HL-60/S4 (cell line): Measurements from ENCODE around the gene PRPF18.

Experiments used
- in situ Hi-C: fragments of 300-500 bp; cut with MboI; formaldehyde crosslinking; loops from 2 replicates; pipeline ENCODE4 v1.14.3; 2022; ENCODE audit warnings: low sequenced_read_pairs

Gene PRPF18

DNA sequence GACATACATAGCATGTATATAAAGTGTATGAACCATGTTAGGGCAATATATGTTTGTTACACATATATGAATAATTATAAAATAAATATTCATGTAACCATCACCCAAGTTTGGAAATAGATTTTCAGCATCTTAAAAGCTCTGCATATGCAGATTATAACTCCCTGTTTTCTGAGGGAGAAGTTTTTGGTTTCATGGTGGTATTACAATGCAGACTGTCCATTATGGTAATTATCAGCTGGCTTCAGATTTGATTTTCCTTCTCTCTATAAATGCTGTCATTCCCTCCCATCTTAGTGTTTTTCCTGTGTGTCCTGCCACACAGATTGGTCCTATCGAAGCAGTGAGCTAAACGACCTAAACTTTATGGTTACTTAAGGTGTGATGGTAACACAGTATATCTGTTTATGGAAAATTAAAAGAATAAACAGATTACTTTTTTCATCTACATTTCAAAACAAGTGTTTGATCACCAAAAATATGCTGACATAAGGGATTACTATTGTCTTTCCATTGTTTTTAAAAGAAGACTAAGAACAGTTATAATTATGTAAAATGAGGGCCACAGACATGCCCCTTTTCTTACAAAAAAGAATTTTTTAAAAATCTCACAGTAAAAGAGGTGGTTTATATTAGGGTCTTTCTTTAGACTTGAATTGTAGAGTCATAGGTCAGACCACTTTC is 17.7 kb downstream of the PRPF18 start:
- in situ Hi-C loops, result no loop called here

DNA sequence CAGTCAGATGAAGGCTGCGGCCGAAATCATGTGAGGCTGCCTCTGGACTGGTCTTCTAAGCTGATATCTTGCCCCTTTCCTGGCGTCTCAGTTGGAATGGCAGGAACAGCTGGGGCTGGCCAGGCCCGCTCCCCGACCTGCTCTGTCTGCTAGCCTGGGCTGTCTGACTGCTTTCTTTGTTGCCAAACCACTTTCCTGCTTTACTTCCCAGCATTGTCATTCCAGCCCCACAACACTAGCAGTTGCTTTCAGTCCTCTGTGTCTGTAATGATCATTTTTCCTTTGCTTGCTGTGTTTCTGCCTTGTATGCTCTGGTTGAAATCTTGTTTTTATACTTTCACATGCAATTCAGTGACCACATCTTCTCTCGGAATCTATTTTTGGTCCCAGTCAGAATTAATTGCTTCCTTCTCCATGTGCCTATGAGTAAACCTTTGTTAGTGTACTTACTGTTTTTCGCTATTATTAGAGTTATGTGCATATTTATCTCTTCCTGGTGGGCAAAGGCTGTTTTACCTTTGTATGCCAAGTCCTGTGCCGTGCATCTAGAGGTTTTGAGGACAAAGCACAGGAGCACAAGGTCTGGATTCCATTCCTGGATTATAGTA is 21.6 kb downstream of the PRPF18 start:
- in situ Hi-C loops, result no loop called here

DNA sequence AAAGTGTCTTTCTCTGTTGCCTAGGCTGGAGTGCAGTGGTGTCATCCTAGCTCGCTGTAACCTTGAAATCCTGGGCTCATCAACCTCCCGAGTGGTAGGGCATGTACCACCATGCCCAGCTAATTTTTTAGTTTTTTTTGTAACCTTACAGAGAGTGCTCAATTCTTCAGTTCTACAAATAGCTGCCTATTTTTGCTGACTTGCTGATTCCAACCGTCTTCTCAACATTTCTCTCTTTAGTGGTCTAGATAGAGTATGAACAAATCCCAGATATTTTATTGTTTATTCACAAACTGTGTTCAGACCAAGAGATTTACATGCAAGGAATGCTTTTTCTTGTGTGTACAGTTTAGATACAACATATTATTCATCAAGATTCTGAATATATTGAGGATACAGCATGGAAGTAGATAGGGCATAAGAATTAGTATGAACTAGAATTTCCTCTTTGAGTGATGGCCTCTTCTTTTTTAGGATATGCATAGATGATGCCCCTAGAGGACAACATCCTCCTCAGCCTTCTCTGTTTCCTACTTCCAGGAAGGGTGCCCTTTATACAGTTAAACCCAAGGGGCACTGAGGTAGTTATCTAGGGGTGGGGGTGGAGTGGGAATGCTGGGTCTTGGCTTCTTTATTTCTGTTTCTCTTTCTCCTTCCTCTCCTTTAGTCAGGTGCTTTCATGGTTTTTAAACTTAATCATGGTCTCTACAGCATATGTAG is 26.0 kb downstream of the PRPF18 start:
- in situ Hi-C loops, result no loop called here

DNA sequence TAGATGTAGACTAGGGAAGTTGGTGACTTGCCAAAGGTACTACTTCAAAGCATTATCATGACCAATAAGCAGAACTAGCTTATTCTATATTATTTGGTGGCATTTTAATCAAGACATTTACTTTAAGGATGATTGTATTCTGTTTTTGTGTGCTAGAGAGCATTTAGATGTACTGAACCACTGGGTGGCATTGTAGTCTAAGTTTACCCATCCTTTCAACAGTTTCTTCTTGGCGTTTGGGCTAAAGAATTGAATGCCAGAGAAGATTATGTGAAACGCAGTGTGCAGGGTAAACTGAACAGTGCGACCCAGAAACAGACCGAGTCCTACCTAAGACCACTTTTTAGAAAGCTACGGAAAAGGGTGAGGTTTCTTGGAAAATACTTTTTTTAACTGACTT is 26.8 kb downstream of the PRPF18 start:
- in situ Hi-C loops, result no loop called here

DNA sequence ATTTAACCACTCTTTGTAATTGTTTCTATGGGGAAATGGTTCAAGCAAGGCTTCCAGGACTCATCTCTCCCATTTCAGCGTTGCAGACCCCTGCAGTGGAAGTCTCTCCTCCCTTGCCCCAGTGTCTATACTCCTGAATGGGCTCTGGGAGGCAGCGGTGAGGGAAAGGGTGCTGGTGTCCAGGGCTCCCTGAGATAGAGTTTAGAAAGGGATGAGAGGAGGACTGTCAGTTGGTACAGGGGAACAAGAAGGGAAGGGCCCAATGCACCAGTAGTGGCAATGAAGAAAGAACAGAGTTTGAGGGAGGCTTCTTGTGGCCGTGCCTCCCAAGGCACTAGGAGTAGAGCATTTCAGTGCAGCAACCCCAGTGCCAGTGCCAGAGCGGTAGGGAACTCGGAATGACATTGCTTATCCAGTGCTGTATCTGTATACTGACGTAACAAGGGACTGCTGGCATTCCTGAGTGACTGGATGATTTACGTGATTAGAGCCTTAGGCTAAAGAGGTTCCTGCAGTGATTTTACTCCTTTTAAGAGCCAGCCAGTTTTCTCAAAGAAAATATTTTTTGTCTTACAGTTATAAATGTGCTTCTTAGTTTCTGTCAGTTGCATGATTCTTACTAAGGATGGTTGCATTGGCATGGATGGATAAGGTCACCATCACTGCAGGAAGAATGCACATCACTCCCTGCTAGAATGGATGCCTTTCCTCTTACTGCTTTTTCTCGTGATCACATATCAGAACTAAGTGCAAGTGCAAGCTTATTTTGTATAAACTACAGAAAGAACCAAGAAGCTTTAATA is 28.0 kb downstream of the PRPF18 start:
- in situ Hi-C loops, result no loop called here

DNA sequence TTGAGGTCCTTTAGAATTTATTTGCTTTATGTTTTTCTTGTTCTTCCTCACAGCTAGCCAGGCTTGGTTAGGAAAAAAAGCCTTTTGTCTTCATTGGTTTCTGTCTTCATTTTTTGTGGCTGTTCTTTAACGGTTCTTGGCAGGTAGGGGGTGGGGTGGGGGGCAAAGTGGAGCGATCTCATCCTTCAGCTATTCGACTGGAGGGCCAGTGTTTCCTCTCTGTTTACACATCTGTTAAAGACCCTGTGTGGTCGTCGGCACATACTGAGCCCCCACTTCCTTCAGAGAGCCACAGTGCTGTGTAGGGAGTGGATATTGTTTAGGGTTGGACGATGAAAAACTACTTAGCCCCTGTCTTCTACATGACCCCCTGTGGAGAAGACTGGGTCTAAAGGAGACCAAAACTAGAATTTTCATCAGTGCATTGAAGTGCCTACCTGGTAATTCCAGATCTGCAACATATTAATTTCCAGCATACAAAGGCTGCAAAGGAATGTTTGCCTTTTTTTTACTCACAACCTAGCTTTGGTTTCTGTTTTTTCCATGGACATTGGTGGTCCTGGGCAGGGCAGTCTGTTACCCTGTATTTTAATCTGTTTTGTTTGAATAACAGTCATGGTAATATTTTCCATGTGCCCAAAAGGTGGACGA is 29.0 kb downstream of the PRPF18 start:
- in situ Hi-C loops, result no loop called here

DNA sequence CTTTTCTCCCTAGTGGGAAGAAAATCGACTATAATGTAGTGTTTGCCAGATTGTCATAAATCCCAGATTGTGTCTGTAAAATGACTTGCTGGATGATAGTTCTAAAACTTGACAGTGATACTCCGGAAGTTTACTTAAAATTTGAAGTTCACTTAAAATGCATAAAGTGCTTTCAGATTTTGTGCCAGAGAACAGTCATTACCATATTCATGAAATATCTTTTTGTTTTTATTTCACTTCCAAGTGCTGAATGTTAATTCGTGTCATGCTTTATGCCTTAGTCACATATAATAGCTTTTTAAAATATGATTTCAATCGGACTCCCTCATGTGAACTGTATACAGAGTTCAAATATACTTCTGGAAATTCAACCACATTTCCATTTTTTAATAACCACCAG is 30.4 kb downstream of the PRPF18 start:
- in situ Hi-C loops, result no loop called here

DNA sequence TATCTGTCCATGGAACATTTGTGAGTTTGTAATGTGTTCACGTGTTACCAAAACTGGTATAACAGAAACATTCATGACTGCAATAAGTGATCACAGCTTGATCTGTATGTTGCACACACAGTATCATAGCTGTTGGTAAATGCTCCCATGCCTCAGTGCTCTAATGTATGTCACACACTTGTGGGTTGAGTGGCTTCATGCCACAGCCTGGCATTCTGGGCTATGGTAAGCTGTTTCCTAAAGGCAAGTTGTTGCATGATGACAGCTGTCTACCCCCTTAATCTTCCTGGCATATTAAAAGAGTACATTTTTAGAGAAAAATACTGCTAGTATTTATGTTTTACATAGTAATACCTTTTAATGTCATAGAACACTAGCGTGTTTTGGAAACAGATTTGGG is 35.2 kb downstream of the PRPF18 start:
- in situ Hi-C loops, result no loop called here

DNA sequence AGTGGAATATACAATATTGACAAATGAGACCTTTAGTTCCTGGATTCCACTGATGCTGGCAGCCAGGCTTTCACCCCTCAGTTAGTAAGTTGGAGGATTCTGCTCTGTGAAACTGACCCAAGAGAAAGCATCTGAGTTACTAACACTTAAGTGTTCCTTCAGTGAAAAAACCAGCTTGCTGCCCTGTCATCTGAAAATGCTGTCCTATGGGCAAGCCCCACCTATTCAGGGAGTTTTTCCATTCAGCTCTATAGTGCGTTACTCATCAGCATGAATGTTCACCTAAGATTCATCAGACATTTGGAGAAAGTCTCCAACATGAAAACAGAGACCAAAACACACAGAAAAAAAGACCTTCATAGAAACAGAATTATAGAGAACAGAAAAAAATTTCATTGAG is 37.9 kb downstream of the PRPF18 start:
- in situ Hi-C loops, result no loop called here

DNA sequence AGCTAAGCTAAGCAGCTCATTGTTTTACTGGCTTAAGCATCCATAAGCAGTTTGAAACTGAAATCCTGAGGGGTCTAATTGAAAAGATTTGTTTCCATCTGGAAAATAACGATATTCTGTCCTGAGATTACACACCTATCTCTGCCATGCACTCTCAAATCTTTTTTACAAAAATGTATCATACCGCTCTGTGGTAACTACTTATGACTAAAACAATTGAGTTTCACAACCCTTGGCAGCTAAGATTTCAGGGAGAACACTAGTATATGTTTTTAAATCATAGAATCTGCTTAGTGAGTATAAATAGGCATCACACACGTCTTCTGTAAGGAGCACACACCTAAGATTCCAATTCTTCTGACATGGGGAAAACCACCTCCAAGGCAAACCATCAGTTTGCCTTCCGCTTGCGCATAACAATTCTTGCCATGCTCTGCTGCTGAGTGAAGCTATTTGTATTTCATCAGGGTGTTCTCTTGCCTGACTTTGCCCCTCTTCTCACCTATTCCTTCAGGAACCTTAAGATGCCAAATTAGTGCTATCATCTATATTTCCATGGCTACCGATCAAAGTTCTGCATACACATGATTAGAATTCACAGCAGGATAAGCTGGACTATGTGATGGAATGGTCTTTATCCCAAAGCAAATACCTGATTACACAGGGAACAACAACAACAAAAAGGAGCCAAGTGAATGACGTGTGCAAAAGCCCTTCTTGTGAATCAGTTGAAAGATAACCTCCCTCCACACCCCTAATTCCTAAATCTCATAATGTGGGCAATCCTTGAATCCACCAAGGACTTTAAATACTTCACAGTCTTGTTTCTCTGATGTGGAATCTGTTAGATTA is 40.9 kb downstream of the PRPF18 start:
- in situ Hi-C loops, result no loop called here

DNA sequence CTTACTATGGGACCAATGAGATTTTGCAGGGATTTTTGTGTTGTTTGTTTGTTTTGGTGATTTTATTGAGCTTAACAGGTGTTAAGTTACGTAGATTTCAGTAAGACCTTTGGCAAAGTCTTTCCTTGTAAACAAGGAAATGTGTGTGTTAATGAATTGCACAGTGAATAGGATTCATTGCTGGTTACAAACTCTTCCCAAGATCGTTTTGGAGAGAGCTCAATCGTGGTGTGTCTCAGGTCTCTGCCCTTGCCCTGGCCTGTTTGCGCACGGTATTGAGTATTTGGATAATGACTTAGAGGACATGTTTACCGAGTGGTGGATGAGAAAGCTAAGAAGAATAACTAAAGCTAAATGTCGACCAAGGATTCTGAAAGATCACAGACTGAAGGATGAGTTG is 41.9 kb downstream of the PRPF18 start:
- in situ Hi-C loops, result no loop called here

DNA sequence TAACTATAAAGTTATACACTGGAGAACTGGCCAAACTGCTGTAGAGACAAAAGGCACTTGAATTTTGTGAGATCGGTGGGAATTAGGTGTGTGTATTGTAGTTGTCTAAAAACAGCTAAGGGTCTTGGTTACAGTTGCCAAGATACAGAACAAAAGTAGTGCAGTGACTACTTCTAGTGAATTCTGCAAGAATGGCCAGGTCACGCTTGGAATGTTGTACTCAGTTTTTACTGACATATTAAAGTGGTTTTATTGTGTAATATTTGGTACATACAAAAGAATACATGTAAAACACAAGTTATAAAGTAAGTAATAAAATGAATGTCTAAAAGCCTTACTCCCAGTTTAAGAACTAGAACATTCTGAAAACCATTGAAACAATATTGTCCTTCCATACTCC is 42.4 kb downstream of the PRPF18 start:
- in situ Hi-C loops, result no loop called here

DNA sequence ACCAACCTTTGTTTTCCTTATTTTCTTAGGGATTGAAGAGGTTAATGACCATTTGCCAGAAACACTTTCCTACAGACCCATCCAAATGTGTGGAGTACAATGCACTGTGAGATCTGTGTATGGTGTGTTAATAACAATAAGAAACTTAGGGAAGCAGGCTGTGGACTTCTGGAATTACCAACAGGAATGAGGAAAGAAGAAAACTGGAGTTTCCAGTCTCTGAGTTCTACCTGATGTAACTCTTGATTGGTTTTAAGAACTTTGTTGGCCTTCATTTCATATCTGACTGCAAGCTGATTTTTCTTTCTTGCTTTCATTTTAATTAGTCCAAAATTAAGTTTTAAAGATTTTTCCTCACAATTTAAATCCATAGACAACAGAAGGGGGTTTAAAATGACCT is 43.5 kb downstream of the PRPF18 start:
- in situ Hi-C loops, result no loop called here

DNA sequence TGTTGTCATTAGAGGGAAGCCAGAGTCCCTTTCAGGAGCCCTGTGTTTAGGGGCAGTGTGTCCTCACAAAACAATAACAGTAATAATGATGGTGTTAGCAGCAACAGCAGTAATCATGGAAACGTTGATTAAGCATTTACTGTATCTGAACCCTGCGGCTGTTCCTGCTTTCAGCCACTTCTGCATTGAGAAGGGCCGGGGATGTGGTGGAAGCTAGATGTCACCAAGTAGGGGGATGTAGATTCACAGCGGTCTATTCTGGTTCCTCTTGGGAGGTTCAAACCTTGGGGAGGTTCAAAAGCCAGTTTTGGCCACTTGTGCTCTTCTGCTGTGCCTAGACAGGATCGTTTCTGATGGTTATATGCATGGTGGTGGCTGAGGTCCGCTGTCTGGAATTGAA is 44.8 kb downstream of the PRPF18 start:
- in situ Hi-C loops, result no loop called here

DNA sequence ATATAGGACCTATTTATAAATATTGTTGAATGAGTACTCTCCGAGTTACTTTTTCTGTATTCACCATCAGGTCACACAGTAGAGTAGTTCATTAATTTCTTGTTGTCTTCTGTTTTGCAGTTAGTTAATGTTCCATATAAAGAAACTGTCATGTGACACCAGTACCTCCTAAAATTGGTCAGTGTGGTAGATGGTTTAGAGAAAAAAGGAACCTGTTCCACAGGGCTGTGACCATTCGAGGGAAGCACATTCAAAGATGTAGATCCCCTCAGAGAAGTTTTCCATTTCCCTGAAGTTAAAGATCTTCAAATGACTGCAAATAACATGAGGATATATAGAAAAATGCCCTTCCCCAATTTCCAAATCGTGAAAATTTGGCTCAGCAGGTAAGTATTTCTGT is 45.7 kb downstream of the PRPF18 start:
- in situ Hi-C loops, result no loop called here

DNA sequence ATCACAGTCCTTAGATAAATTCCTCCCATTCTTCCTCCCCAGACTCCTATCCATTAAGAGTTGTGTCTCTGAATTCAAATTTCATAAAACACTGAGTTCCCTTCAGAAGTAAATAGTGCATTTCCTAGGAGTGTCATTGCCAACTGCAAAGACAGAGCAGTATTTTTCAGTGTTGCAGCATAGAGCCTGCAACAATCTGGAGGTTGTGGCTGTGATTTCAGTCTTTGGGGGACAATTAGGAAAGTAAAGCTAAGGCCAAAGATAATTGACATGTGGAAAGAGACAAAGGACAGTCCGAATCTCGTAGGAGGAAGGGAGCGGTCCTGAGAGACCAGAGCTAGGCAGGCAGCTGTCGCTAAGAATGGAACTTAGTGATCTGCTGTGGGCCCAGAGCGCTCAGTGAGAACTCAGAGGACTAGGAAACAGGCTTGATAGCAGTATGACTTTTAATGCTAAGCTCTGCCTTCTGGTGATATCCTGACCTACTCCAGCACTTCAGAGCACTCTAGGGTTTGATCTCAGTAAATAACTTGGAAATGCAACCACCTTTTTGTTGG is 46.2 kb downstream of the PRPF18 start:
- in situ Hi-C loops, result no loop called here

DNA sequence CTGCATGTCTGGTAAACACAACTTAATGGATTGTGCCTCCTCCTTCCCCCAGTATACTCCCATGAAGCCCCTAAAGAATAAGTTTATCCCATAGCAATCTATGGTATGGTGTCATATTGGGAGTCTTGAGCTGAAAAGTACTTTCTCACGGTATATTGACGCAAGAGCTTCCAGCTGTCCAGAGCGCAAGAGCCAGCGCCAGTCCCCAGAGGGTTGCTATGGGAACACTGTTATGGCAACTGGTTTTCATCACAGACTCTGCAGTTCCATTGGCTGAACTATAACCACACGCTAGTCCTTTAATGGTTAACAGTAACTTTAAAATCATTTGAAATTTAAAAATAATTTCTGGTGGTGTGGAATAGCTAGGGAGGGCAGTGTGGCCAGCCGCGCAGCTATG is 46.9 kb downstream of the PRPF18 start:
- in situ Hi-C loops, result no loop called here

DNA sequence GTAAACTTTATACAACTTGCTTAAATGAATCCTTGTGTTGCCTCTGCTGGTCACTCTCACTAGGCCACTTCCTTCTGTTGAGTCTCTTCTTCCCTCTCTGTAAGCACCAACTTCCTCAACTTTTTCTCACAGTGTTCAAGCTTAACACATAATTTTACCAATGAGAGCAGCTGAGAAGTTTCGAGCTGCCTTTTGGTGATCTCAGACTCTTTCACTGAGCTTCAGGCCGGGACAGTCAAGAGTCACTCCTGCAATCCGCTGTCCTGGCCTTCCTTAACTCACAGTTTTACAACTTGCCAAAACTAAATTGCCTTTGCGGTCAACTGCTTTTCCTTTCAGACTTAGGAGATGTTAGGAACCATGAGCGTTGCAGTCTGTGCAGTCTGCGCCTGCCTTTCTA is 47.4 kb downstream of the PRPF18 start:
- in situ Hi-C loops, result no loop called here

DNA sequence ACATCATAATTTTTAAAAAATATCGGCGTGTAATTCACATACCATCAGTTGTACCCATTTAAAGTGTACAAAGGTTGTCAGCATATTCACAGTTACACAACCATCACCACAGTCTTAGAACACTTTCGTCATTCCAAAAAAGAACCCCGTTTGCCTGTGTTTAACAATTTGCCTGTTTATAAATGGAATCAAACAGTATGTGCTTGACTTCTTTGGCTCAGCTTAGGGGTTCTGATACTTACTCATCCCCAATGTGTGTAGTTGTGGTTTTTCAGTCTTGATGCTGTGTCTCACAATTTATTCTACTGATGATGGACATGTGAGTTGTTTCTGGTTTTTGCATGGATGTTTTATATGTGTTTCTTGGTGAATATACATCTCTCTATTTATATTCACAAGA is 50.0 kb downstream of the PRPF18 start:
- in situ Hi-C loops, result no loop called here

DNA sequence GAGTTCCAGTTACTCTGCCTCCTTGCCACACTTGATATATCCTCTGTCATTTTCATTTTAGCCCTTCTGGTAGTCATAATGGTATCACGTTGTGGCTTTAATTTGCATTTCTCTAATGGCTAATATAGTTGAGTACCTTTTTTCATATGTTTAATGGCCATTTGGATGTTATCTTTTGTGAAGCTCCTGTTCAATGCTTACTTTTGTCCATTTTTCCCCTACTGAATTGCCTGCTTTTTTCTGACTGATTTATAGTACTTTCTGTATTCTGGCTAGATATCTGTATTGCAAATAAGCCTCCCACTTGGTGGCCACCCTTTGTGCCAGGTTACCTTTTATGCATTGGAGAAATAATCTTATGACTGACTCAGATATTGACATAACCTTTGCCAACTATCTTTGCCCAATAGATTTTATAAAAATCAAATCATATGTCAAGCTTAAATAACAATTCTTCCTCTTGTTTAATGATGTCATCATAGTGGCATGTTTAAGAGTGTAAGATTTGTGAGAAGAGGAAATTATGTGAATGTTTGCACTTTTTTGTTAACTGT is 50.6 kb downstream of the PRPF18 start:
- in situ Hi-C loops, result no loop called here
